Uterus (tissue), 2 donors: ENCODE measurements around the gene PRELID1.

ENCODE experiments used
- POLR2A ChIP-seq, 2 donors: fragments of 450-650 bp; IDR thresholded peaks; one replicate each; pipeline ENCODE4 v1.6.1; 2016; ENCODE audit warnings: antibody characterized with exemption in 2 of 2, mild to moderate bottlenecking in 1 of 2, moderate library complexity in 1 of 2
- TF ChIP-seq, protein P1 (sequence below), 4 experiments: fragments of 200-600 bp in 2 of 4; fragments of 450-650 bp in 2 of 4; sonication (generic) in 2 of 4; IDR thresholded peaks; one replicate each; pipeline ENCODE4 v1.5.1; 2016 to 2019; ENCODE audit warnings: antibody characterized with exemption in 4 of 4, mild to moderate bottlenecking in 2 of 4, moderate library complexity in 1 of 4

DNA sequence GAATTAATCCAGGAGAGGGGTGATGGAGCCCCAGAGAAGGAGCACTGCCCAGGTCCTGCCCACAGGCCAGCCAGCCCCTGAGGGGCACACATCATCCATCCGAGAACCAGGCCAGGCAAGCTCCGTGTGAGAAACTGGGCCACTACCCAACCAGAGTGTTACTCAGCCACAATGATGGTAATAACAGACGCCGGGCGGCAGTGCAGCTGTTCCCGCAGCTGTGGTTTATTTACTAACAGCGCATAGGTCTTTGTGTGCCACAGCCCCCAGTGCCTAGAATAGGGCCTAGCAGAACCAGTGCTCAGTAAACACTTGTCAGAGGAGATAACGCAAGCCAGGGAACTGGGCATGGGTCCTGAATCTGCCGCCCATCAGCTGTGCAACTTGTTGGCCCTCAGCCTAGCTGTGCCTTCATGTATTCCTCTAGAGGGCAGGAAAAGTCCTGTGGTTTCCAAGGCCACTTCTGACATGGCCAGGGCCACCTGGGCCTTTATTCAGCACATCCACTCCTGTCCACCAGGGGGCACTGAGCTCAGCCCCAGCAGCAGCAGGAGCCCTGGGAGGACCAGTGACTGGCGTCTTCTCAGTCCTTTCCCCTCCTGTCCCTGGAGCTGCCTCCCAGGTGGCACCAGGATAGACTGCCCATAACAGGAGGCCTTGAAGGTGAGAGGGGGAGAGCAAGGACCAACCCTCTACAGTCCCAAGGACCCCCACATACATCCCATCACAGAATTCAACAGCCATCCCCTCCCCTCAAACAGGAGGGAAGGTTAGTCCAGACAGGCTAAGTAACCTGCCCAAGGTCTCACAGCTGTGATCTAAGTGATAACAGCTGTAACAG is 6.0 kb downstream of the PRELID1 start:
- TF ChIP-seq, protein P1, sequence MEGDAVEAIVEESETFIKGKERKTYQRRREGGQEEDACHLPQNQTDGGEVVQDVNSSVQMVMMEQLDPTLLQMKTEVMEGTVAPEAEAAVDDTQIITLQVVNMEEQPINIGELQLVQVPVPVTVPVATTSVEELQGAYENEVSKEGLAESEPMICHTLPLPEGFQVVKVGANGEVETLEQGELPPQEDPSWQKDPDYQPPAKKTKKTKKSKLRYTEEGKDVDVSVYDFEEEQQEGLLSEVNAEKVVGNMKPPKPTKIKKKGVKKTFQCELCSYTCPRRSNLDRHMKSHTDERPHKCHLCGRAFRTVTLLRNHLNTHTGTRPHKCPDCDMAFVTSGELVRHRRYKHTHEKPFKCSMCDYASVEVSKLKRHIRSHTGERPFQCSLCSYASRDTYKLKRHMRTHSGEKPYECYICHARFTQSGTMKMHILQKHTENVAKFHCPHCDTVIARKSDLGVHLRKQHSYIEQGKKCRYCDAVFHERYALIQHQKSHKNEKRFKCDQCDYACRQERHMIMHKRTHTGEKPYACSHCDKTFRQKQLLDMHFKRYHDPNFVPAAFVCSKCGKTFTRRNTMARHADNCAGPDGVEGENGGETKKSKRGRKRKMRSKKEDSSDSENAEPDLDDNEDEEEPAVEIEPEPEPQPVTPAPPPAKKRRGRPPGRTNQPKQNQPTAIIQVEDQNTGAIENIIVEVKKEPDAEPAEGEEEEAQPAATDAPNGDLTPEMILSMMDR (IDR thresholded peaks at IDR 0.05): peak; percentile 43 to 76 (median 62)
- TF ChIP-seq POLR2A (IDR thresholded peaks at IDR 0.05): no peak
